Panc1 (cell line): ENCODE data around the gene ZNF169. TPM values are rescaled to one million over a fixed set of nuclear protein-coding genes. Genes with fewer than 3 reads are reported as not detected.
A peak's percentile ranks its signal among the peaks of the same experiment; 100 is the strongest.
"Not testable (repeated sequence)": the region's sequence is repeated elsewhere in the genome, so short reads cannot be mapped to it uniquely, and the experiment has no call there.

Experiments used
- ATAC-seq: fragments of 200-7000 bp; cut with Tn5 transposase; 2 replicates; pipeline ENCODE4 v1.9.1; 2020; ENCODE audit warnings: mild to moderate bottlenecking, moderate library complexity
- BruUV-seq: library from RNA; stranded (reverse); fragments of 400-500 nt; replicated peaks from 2 replicates; lab custom pipeline; 2021; lab: Mats Ljungman, UMichigan
- CTCF ChIA-PET: fragments of 300-600 bp; sonication (Branson Sonifier 250); formaldehyde crosslinking; loops from one replicate; lab custom pipeline; 2022; ENCODE audit warnings: antibody characterized with exemption; lab: Charles Lee
- POLR2A ChIA-PET: fragments of 300-600 bp; sonication (Branson Sonifier 250); formaldehyde crosslinking; loops from one replicate; lab custom pipeline; 2022; ENCODE audit warnings: antibody characterized with exemption; lab: Charles Lee
- DNase-seq: peaks from one replicate; pipeline ENCODE4 v3.0.0-alpha.2; 2010; ENCODE audit warnings: low read depth, low spot score
- H3K27ac ChIP-seq: 2 replicates; pipeline ENCODE4 v1.5.1; 2011; ENCODE audit warnings: mild to moderate bottlenecking, low read length, inconsistent platforms
- H3K27me3 ChIP-seq: fragments of 200-500 bp; sonication (Bioruptor generic); 2 replicates; pipeline ENCODE4 v1.6.0; 2014; ENCODE audit warnings: low read length, inconsistent platforms; ENCODE audit not compliant: control insufficient read depth, insufficient read depth
- H3K36me3 ChIP-seq: fragments of 200-500 bp; sonication (Bioruptor generic); 2 replicates; pipeline ENCODE4 v1.5.1; 2014; ENCODE audit warnings: inconsistent platforms, mild to moderate bottlenecking, low read length, moderate library complexity; ENCODE audit not compliant: control insufficient read depth, insufficient read depth
- H3K4me1 ChIP-seq: 2 replicates; pipeline ENCODE4 v1.5.1; 2011; ENCODE audit warnings: inconsistent platforms, mild to moderate bottlenecking, low read length, moderate library complexity; ENCODE audit not compliant: control insufficient read depth, insufficient read depth
- H3K4me3 ChIP-seq, 2 experiments: 2 replicates each; pipeline ENCODE4 v1.5.1; 2011 to 2012; ENCODE audit warnings: low read depth in 2 of 2, low read length in 2 of 2, mild to moderate bottlenecking in 2 of 2, inconsistent platforms in 1 of 2, moderate library complexity in 1 of 2
- H3K9me3 ChIP-seq: fragments of 200-500 bp; sonication (Bioruptor generic); 2 replicates; pipeline ENCODE4 v1.5.1; 2014; ENCODE audit warnings: low read depth, mild to moderate bottlenecking, inconsistent platforms, low read length, moderate library complexity; ENCODE audit not compliant: control insufficient read depth, insufficient read depth
- POLR2AphosphoS5 ChIP-seq: IDR thresholded peaks from 2 replicates; pipeline ENCODE4 v1.6.1; 2012; ENCODE audit warnings: mild to moderate bottlenecking, low read depth, low read length, moderate library complexity
- SIN3A ChIP-seq: IDR thresholded peaks from 2 replicates; pipeline ENCODE4 v1.6.1; 2012; ENCODE audit warnings: low read depth, mild to moderate bottlenecking, low read length, moderate library complexity, borderline replicate concordance; ENCODE audit not compliant: insufficient read depth
- TCF7L2 ChIP-seq: IDR thresholded peaks from 2 replicates; pipeline ENCODE4 v1.6.1; 2011; ENCODE audit warnings: mild to moderate bottlenecking, low read depth, low read length, inconsistent platforms
- in situ Hi-C: cut with HindIII; loops from 2 replicates; pipeline ENCODE4 v1.10.0; 2016; ENCODE audit warnings: low sequenced_read_pairs, low pct_unique_long_range_greater_than_20kb
- intact Hi-C: fragments of 100-400 bp; cut with micrococcal nuclease; formaldehyde crosslinking; loops from one replicate; pipeline ENCODE4 v1.10.0; 2022; ENCODE audit not compliant: unreplicated experiment
- total RNA-seq: library from RNA; stranded (reverse); gene quantifications from one replicate; pipeline ENCODE4 v1.2.1, GENCODE V29; 2021; ENCODE audit not compliant: unreplicated experiment
- TF ChIP-seq, protein P1 (sequence below), 2 experiments: IDR thresholded peaks; 2 replicates each; pipeline ENCODE4 v1.6.1; 2011 to 2012; ENCODE audit warnings: low read depth in 2 of 2, control low read depth in 1 of 2, low read length in 1 of 2, mild to moderate bottlenecking in 1 of 2, moderate library complexity in 1 of 2; ENCODE audit not compliant: insufficient read depth in 1 of 2
- TF ChIP-seq, protein P2 (sequence below): fragments of 450-650 bp; IDR thresholded peaks from 2 replicates; pipeline ENCODE4 v1.5.1; 2017; ENCODE audit warnings: mild to moderate bottlenecking

Gene ZNF169
- total RNA-seq, 1 experiment from 2014 or later, result 3.1 TPM

DNA sequence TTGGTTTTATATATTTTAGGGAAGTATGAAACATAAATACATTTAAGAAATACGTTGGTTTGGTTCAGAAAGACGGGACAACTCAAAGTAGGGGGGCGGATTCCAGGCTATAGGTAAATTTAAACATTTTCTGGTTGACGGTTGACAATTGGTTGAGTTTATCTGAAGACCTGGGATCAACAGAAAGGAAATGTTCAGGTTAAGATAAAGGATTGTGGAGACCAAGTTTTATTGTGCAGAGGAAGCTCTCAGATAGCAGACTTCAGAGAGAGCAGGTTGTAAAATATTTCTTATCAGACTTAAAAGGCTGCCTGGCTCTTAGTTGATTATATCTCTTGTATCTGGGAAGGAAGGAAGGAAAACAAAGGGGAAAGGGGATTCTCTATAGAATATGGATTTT is 17.9 kb downstream of the ZNF169 start:
- intact Hi-C loops, ATAC-seq, H3K27ac ChIP-seq, H3K9me3 ChIP-seq, H3K36me3 ChIP-seq, DNase-seq, H3K4me3 ChIP-seq, CTCF ChIA-PET, in situ Hi-C loops, POLR2A ChIA-PET, H3K27me3 ChIP-seq, H3K4me1 ChIP-seq, BruUV-seq: not testable (repeated sequence)

DNA sequence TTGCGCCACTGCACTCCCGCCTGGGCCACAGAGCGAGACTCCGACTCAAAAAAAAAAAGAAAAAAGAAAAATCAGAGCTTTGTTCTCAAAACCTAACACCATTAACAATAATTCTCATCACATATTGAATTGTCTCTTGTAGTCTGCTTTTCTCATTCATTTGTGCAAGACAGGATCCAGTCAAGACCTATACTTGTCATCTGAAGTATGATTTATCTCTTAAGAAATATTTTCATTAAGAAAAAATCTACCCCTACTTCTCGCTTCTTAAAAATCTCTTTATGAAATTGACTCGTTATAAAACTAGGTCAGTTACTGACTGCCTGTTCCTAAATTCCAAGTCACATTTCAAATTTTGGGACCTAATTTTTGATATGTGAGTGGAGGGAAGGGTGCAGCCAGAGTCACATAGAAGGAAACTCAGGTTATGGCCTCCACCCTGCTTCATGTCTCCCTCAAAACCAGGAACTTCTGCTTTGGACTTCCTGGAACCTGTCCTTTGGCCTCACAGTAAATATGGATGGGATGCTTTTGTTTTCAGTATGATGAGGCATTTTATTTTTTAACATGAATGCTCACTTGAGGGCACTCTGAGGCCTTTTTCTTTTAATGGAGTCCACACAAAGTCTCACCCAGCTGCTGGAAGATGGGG is 18.9 kb downstream of the ZNF169 start:
- intact Hi-C loops, result no loop called here
- BruUV-seq, result no TSS peak
- TF ChIP-seq SIN3A (no peak), TCF7L2 (no peak), POLR2AphosphoS5 (no peak)
- TF ChIP-seq, protein P1, sequence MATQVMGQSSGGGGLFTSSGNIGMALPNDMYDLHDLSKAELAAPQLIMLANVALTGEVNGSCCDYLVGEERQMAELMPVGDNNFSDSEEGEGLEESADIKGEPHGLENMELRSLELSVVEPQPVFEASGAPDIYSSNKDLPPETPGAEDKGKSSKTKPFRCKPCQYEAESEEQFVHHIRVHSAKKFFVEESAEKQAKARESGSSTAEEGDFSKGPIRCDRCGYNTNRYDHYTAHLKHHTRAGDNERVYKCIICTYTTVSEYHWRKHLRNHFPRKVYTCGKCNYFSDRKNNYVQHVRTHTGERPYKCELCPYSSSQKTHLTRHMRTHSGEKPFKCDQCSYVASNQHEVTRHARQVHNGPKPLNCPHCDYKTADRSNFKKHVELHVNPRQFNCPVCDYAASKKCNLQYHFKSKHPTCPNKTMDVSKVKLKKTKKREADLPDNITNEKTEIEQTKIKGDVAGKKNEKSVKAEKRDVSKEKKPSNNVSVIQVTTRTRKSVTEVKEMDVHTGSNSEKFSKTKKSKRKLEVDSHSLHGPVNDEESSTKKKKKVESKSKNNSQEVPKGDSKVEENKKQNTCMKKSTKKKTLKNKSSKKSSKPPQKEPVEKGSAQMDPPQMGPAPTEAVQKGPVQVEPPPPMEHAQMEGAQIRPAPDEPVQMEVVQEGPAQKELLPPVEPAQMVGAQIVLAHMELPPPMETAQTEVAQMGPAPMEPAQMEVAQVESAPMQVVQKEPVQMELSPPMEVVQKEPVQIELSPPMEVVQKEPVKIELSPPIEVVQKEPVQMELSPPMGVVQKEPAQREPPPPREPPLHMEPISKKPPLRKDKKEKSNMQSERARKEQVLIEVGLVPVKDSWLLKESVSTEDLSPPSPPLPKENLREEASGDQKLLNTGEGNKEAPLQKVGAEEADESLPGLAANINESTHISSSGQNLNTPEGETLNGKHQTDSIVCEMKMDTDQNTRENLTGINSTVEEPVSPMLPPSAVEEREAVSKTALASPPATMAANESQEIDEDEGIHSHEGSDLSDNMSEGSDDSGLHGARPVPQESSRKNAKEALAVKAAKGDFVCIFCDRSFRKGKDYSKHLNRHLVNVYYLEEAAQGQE (IDR thresholded peaks at IDR 0.05; ENCODE audit: insufficient read depth in 1 of 2, low read depth in 2 of 2, low read length in 1 of 2), result no peak
- TF ChIP-seq, protein P2, sequence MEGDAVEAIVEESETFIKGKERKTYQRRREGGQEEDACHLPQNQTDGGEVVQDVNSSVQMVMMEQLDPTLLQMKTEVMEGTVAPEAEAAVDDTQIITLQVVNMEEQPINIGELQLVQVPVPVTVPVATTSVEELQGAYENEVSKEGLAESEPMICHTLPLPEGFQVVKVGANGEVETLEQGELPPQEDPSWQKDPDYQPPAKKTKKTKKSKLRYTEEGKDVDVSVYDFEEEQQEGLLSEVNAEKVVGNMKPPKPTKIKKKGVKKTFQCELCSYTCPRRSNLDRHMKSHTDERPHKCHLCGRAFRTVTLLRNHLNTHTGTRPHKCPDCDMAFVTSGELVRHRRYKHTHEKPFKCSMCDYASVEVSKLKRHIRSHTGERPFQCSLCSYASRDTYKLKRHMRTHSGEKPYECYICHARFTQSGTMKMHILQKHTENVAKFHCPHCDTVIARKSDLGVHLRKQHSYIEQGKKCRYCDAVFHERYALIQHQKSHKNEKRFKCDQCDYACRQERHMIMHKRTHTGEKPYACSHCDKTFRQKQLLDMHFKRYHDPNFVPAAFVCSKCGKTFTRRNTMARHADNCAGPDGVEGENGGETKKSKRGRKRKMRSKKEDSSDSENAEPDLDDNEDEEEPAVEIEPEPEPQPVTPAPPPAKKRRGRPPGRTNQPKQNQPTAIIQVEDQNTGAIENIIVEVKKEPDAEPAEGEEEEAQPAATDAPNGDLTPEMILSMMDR, result no peak
- peak overlapping the region; percentile 72 for H3K27ac ChIP-seq
- no peak for DNase-seq
- H3K4me3 ChIP-seq, result no peak overlapping the region
- POLR2A ChIA-PET, result no interaction called here
- H3K36me3 ChIP-seq, result no peaks in the 10 kb centered on the region
- in situ Hi-C loops, result no loop called here
- peaks cover 4% of the 10 kb centered on the region for H3K4me1 ChIP-seq
- no peaks in the 10 kb centered on the region for H3K27me3 ChIP-seq
- CTCF ChIA-PET, result no interaction called here
- peaks cover 9% of the 10 kb centered on the region; the same call in 1 of the 2 replicates for H3K9me3 ChIP-seq
- ATAC-seq, result peak; percentile 33; the same call in 1 of the 2 replicates

DNA sequence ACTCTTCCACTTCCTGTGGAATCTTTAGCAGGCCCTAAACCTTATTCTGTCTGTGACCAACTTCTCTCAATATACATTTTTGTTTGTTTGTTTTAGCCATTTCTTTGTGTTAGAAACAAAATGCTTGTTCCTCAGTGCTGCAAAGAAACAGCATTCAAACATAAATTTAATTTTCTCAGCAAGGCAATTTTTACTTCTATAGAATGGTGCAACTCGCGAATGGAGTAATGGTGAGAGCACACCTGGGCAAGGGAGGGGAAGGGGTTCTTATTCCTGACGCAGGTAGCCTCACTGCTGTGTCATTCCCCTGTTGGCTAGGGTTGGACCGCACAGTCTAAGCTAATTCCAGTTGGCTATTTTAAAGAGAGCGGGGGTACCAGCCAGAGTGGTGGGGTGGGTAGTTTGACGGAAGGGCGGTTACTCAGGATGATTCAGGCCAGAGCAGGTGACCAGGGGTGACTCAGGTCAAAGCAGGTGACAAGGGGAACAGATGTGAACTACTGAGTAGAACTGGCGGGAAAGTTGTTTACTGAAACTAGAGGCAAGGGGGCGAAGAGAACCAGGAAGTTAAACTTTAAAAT is 21.4 kb downstream of the ZNF169 start:
- no TSS peak for BruUV-seq
- ATAC-seq (no peak), DNase-seq (no peak)

More for the DNA sequence above, 21.4 kb downstream of the ZNF169 start:
- H3K4me3 ChIP-seq, result no peak overlapping the region
- TF ChIP-seq, protein P2, result no peak
- TF ChIP-seq, protein P1 (IDR thresholded peaks at IDR 0.05; ENCODE audit: insufficient read depth in 1 of 2, low read depth in 2 of 2, low read length in 1 of 2), result no peak
- TF ChIP-seq POLR2AphosphoS5 (no peak), TCF7L2 (no peak), SIN3A (no peak)
- in situ Hi-C loops (no loop called here), intact Hi-C loops (no loop called here)
- H3K9me3 ChIP-seq, result peaks cover 9% of the 10 kb centered on the region; the same call in 1 of the 2 replicates
- CTCF ChIA-PET, result no interaction called here
- no peak overlapping the region for H3K27ac ChIP-seq
- H3K27me3 ChIP-seq, result no peaks in the 10 kb centered on the region
- H3K4me1 ChIP-seq, result peaks cover 4% of the 10 kb centered on the region
- POLR2A ChIA-PET, result no interaction called here
- no peaks in the 10 kb centered on the region for H3K36me3 ChIP-seq
